ENCODE measurements around the gene SESN1. TPM values are rescaled to one million over a fixed set of nuclear protein-coding genes. Genes with fewer than 3 reads are reported as not detected.

The SESN1 gene
- total RNA-seq, 1 donor from 2014 or later, result 27.3 TPM

GRCh38 chr6:109015176-109015575, 79.5 kb downstream of the SESN1 start:
- FAIRE-seq (no peak), DNase-seq (ENCODE audit: low read depth) (no peak)
- peaks cover 7% of the 10 kb centered on the region for H3K4me1 Mint-ChIP-seq (ENCODE audit: low read depth, unreplicated experiment)
- H3K36me3 Mint-ChIP-seq (ENCODE audit: low read depth, unreplicated experiment), result peaks cover 3% of the 10 kb centered on the region
- H3K36me3 ChIP-seq (ENCODE audit: insufficient read depth, low read length), result no peaks in the 10 kb centered on the region
- no peaks in the 10 kb centered on the region for H3K27me3 ChIP-seq (ENCODE audit: insufficient read depth, low read length)
- H3K4me1 ChIP-seq (ENCODE audit: insufficient read depth, low read length), result no peaks in the 10 kb centered on the region
- H3K4me3 Mint-ChIP-seq (ENCODE audit: unreplicated experiment), result no peak overlapping the region
- no peak overlapping the region for H2AFZ ChIP-seq (ENCODE audit: low read depth, low read length)
- H3K9me3 Mint-ChIP-seq (ENCODE audit: unreplicated experiment), result no peaks in the 10 kb centered on the region
- no peak overlapping the region for H3K4me3 ChIP-seq (ENCODE audit: insufficient read depth, low read depth, low read length)
- no peaks in the 10 kb centered on the region for H3K9me3 ChIP-seq (ENCODE audit: insufficient read depth, low read depth, low read length)
- H4K20me1 ChIP-seq (ENCODE audit: insufficient read depth, low read length), result peaks cover 3% of the 10 kb centered on the region
- H3K4me2 ChIP-seq (ENCODE audit: low read length), result no peak overlapping the region
- no peaks in the 10 kb centered on the region for H3K27me3 Mint-ChIP-seq (ENCODE audit: low read depth, unreplicated experiment)
- H3K27ac ChIP-seq (ENCODE audit: low read depth, low read length), result no peak overlapping the region
- TF ChIP-seq EZH2 (IDR thresholded peaks at IDR 0.05; ENCODE audit: insufficient read depth, low read length) (no peak), CTCF (IDR thresholded peaks at IDR 0.05; ENCODE audit: insufficient read depth, low read depth, low read length) (no peak)
- H3K9ac ChIP-seq (ENCODE audit: low read length), result no peak overlapping the region
- H3K27ac Mint-ChIP-seq (ENCODE audit: unreplicated experiment), result no peak overlapping the region
- H3K79me2 ChIP-seq (ENCODE audit: insufficient read depth, low read length), result no peaks in the 10 kb centered on the region

GRCh38 chr6:109014606-109015005, 80.0 kb downstream of the SESN1 start:
- Histone ChIP-seq H3K27me3 (ENCODE audit: insufficient read depth, low read length) (no peaks in the 10 kb centered on the region), H3K9ac (ENCODE audit: low read length) (no peak overlapping the region), H3K4me1 (ENCODE audit: insufficient read depth, low read length) (peaks cover 3% of the 10 kb centered on the region), H3K4me3 (ENCODE audit: insufficient read depth, low read depth, low read length) (no peak overlapping the region), H3K36me3 (ENCODE audit: insufficient read depth, low read length) (no peaks in the 10 kb centered on the region), H3K4me2 (ENCODE audit: low read length) (no peak overlapping the region), H3K27ac (ENCODE audit: low read depth, low read length) (no peak overlapping the region), H3K9me3 (ENCODE audit: insufficient read depth, low read depth, low read length) (no peaks in the 10 kb centered on the region), H3K79me2 (ENCODE audit: insufficient read depth, low read length) (no peaks in the 10 kb centered on the region), H4K20me1 (ENCODE audit: insufficient read depth, low read length) (peaks cover 3% of the 10 kb centered on the region), H2AFZ (ENCODE audit: low read depth, low read length) (no peak overlapping the region)
- TF ChIP-seq EZH2 (IDR thresholded peaks at IDR 0.05; ENCODE audit: insufficient read depth, low read length) (no peak), CTCF (IDR thresholded peaks at IDR 0.05; ENCODE audit: insufficient read depth, low read depth, low read length) (no peak)
- Mint-ChIP-seq H3K9me3 (ENCODE audit: unreplicated experiment) (no peaks in the 10 kb centered on the region), H3K27ac (ENCODE audit: unreplicated experiment) (no peak overlapping the region), H3K4me1 (ENCODE audit: low read depth, unreplicated experiment) (peaks cover 11% of the 10 kb centered on the region), H3K36me3 (ENCODE audit: low read depth, unreplicated experiment) (peaks cover 6% of the 10 kb centered on the region), H3K4me3 (ENCODE audit: unreplicated experiment) (no peak overlapping the region), H3K27me3 (ENCODE audit: low read depth, unreplicated experiment) (no peaks in the 10 kb centered on the region)
- DNase-seq (ENCODE audit: low read depth), result no peak
- FAIRE-seq, result no peak

GRCh38 chr6:109013656-109014305, 80.9 kb downstream of the SESN1 start:
- Histone ChIP-seq H3K79me2 (ENCODE audit: insufficient read depth, low read length) (no peaks in the 10 kb centered on the region), H3K36me3 (ENCODE audit: insufficient read depth, low read length) (no peaks in the 10 kb centered on the region), H3K4me2 (ENCODE audit: low read length) (no peak overlapping the region), H3K27ac (ENCODE audit: low read depth, low read length) (no peak overlapping the region), H3K4me3 (ENCODE audit: insufficient read depth, low read depth, low read length) (no peak overlapping the region), H3K9me3 (ENCODE audit: insufficient read depth, low read depth, low read length) (no peaks in the 10 kb centered on the region), H3K4me1 (ENCODE audit: insufficient read depth, low read length) (peaks cover 3% of the 10 kb centered on the region), H2AFZ (ENCODE audit: low read depth, low read length) (no peak overlapping the region), H4K20me1 (ENCODE audit: insufficient read depth, low read length) (no peaks in the 10 kb centered on the region), H3K9ac (ENCODE audit: low read length) (no peak overlapping the region), H3K27me3 (ENCODE audit: insufficient read depth, low read length) (no peaks in the 10 kb centered on the region)
- no peak overlapping the region for H3K27ac Mint-ChIP-seq (ENCODE audit: unreplicated experiment)
- no peak for DNase-seq (ENCODE audit: low read depth)
- TF ChIP-seq EZH2 (IDR thresholded peaks at IDR 0.05; ENCODE audit: insufficient read depth, low read length) (no peak), CTCF (IDR thresholded peaks at IDR 0.05; ENCODE audit: insufficient read depth, low read depth, low read length) (no peak)
- no peak overlapping the region for H3K4me3 Mint-ChIP-seq (ENCODE audit: unreplicated experiment)
- H3K9me3 Mint-ChIP-seq (ENCODE audit: unreplicated experiment), result no peaks in the 10 kb centered on the region
- H3K27me3 Mint-ChIP-seq (ENCODE audit: low read depth, unreplicated experiment), result no peaks in the 10 kb centered on the region
- H3K4me1 Mint-ChIP-seq (ENCODE audit: low read depth, unreplicated experiment), result peaks cover 11% of the 10 kb centered on the region
- H3K36me3 Mint-ChIP-seq (ENCODE audit: low read depth, unreplicated experiment), result peaks cover 6% of the 10 kb centered on the region
- FAIRE-seq, result no peak

Data from astrocyte (in vitro differentiated cells and primary cell).